SK-N-MC (cell line): Measurements from ENCODE around the gene ANKRD45.

Experiments used
- FOXP2 ChIP-seq: optimal IDR thresholded peaks from 2 replicates; pipeline ENCODE3; 2011; ENCODE audit warnings: mild to moderate bottlenecking, moderate library complexity; ENCODE audit not compliant: insufficient read depth; ENCODE audit errors: extremely low read length, control extremely low read depth
- POLR2AphosphoS5 ChIP-seq: IDR thresholded peaks from 2 replicates; pipeline ENCODE4 v1.6.1; 2012; ENCODE audit warnings: mild to moderate bottlenecking, low read depth, low read length, borderline replicate concordance

- TF ChIP-seq POLR2AphosphoS5 (peak; percentile 95), FOXP2 (peak; percentile 14)
These were observed 45.3 kb upstream of the ANKRD45 start, which contains the start of gene KLHL20 for GRCh38 chr1:173714759-173715537.
